GM19397 (cell line): ENCODE data around the gene KANSL1.
"Not testable (repeated sequence)": the region's sequence is repeated elsewhere in the genome, so short reads cannot be mapped to it uniquely, and the experiment has no call there.

Source experiments
- ATAC-seq: cut with Tn5 transposase; IDR thresholded peaks from one replicate; pipeline ENCODE4 v1.9.1; 2021; ENCODE audit warnings: mild to moderate bottlenecking, moderate library complexity; ENCODE audit not compliant: unreplicated experiment

KANSL1 gene

GRCh38 chr17:46117850-46118696, 75.2 kb downstream of the KANSL1 start:
- no peak for ATAC-seq

GRCh38 chr17:46117117-46117516, 76.1 kb downstream of the KANSL1 start:
- no peak for ATAC-seq

- no peak for ATAC-seq
Observed at GRCh38 chr17:46115699-46116098, 77.5 kb downstream of the KANSL1 start.

GRCh38 chr17:46111236-46111635, 82.0 kb downstream of the KANSL1 start:
- not testable (repeated sequence) for ATAC-seq

GRCh38 chr17:46110219-46110618, 83.0 kb downstream of the KANSL1 start:
- no peak for ATAC-seq

- no peak for ATAC-seq
Observed at GRCh38 chr17:46109603-46110189, 83.5 kb downstream of the KANSL1 start.

GRCh38 chr17:46108550-46109110, 84.6 kb downstream of the KANSL1 start:
- no peak for ATAC-seq

- ATAC-seq, result no peak
Observed at GRCh38 chr17:46108120-46108519, 85.1 kb downstream of the KANSL1 start.

GRCh38 chr17:46106966-46107644, 86.1 kb downstream of the KANSL1 start:
- no peak for ATAC-seq

GRCh38 chr17:46102806-46103205, 90.4 kb downstream of the KANSL1 start:
- ATAC-seq, result not testable (repeated sequence)

- ATAC-seq, result not testable (repeated sequence)
Observed at GRCh38 chr17:46101785-46102617, 91.2 kb downstream of the KANSL1 start.

- no peak for ATAC-seq
Observed at GRCh38 chr17:46100590-46100989, 92.6 kb downstream of the KANSL1 start.

- no peak for ATAC-seq
Observed at GRCh38 chr17:46099865-46100264, 93.4 kb downstream of the KANSL1 start.

- ATAC-seq, result no peak
Observed at GRCh38 chr17:46097497-46097896, 95.7 kb downstream of the KANSL1 start.

- no peak for ATAC-seq
Observed at GRCh38 chr17:46092991-46093390, 100.2 kb downstream of the KANSL1 start.

GRCh38 chr17:46090871-46091270, 102.4 kb downstream of the KANSL1 start:
- ATAC-seq, result no peak

GRCh38 chr17:46089389-46089965, 103.8 kb downstream of the KANSL1 start:
- no peak for ATAC-seq

- no peak for ATAC-seq
Observed at GRCh38 chr17:46088595-46088994, 104.6 kb downstream of the KANSL1 start.

- ATAC-seq, result not testable (repeated sequence)
Observed at GRCh38 chr17:46087871-46088270, 105.4 kb downstream of the KANSL1 start.

GRCh38 chr17:46086821-46087220, 106.4 kb downstream of the KANSL1 start:
- no peak for ATAC-seq
